Stomach (tissue), 9 donors: Measurements from ENCODE around the gene ADGRE3. TPM values are rescaled to one million over a fixed set of nuclear protein-coding genes. Genes with fewer than 3 reads are reported as not detected.

Source experiments
- DNase-seq, 2 donors: peaks; one replicate each; pipeline versions ENCODE4 v3.0.0 to v3.0.0-alpha.2; 2013 to 2019
- H3K27ac ChIP-seq, 5 donors: fragments of 200-600 bp in 4 of 5; sonication (generic) in 4 of 5; one replicate each; pipeline ENCODE4 v1.5.1; 2013 to 2019; ENCODE audit warnings: mild to moderate bottlenecking in 1 of 5, moderate library complexity in 1 of 5
- H3K27me3 ChIP-seq, 3 donors: fragments of 200-600 bp; sonication (generic); one replicate each; pipeline ENCODE4 v1.5.1; 2017 to 2019; ENCODE audit warnings: mixed run types in 1 of 3
- H3K36me3 ChIP-seq, 4 donors: fragments of 200-600 bp; sonication (generic); 1 replicate in 3 of 4; 2 replicates in 1 of 4; pipeline ENCODE4 v1.5.1; 2016 to 2019
- H3K4me1 ChIP-seq, 4 donors: fragments of 200-600 bp; sonication (generic); one replicate each; pipeline ENCODE4 v1.5.1; 2016 to 2019
- H3K4me3 ChIP-seq, 4 donors: fragments of 200-600 bp; sonication (generic) in 3 of 4; one replicate each; pipeline ENCODE4 v1.5.1; 2016 to 2019; ENCODE audit warnings: mild to moderate bottlenecking in 1 of 4
- H3K9me3 ChIP-seq, 4 donors: fragments of 200-600 bp; sonication (generic); one replicate each; pipeline ENCODE4 v1.5.1; 2016 to 2019
- CTCF ChIP-seq, 7 experiments: fragments of 450-650 bp in 4 of 7; fragments of 200-600 bp in 3 of 7; sonication (generic) in 3 of 7; IDR thresholded peaks; one replicate each; pipeline ENCODE4 v1.5.1; 2016 to 2019; ENCODE audit warnings: antibody characterized with exemption in 7 of 7, control low read depth in 2 of 7, mild to moderate bottlenecking in 1 of 7
- EP300 ChIP-seq: sonication (generic); formaldehyde crosslinking; IDR thresholded peaks from one replicate; pipeline ENCODE4 v1.6.1; 2017; ENCODE audit warnings: antibody characterized with exemption
- POLR2A ChIP-seq, 4 donors: fragments of 450-650 bp; IDR thresholded peaks; one replicate each; pipeline ENCODE4 v1.6.1; 2016; ENCODE audit warnings: antibody characterized with exemption in 4 of 4, control low read depth in 2 of 4, mild to moderate bottlenecking in 1 of 4, moderate library complexity in 1 of 4
- POLR2AphosphoS5 ChIP-seq, 3 donors: sonication (generic); formaldehyde crosslinking; IDR thresholded peaks; one replicate each; pipeline ENCODE4 v1.6.1; 2016; ENCODE audit warnings: antibody characterized with exemption in 3 of 3
- WGBS, 5 donors: extraction: QIAGEN DNeasy Blood & Tissue Kit in 3 of 5; methylation state at CpG; one replicate each; pipeline versions ENCODE4 v1.1.5 to v1.1.7; 2013 to 2018; 5-methylcytosine and 5-hydroxymethylcytosine counted together
- intact Hi-C: fragments of 100-400 bp; cut with DNase I; formaldehyde crosslinking; loops from one replicate; pipeline ENCODE4 v1.15.1; 2023; ENCODE audit warnings: low total_unique reads
- polyA plus RNA-seq, 3 donors: library from polyadenylated mRNA; stranded (reverse); fragments of 200-250 nt; gene quantifications; one replicate each; pipeline ENCODE4 v1.2.3, GENCODE V29; 2013
- total RNA-seq, 5 donors: library from RNA; depleted of rRNA; stranded (reverse); fragments of >200 nt; gene quantifications; one replicate each; pipeline versions ENCODE4 v1.1.0 to v1.2.3, GENCODE V29; 2014 to 2016
- donor health status: healthy with polysubstance abuse.
- donor health status: Bipolar disorder and iron deficiency.
- donor health status: healthy.

The ADGRE3 gene
- total and polyA plus RNA-seq, 8 donors: 0.55 TPM; not detected in 7

- peaks cover 74 to 100% (median 100%) of the 10 kb centered on the region in 4 donors for H3K36me3 ChIP-seq
- TF ChIP-seq POLR2A (IDR thresholded peaks at IDR 0.05) (no peak), POLR2AphosphoS5 (IDR thresholded peaks at IDR 0.05) (no peak), EP300 (no peak), CTCF (IDR thresholded peaks at IDR 0.05) (no peak)
- H3K9me3 ChIP-seq: peaks cover 66 to 100% (median 94%) of the 10 kb centered on the region in 4 donors
- WGBS, 5 donors: 93 to 100% (median 97%) methylated on average over 4 of the region's 4 CpGs
- intact Hi-C loops: no loop called here
- H3K27ac ChIP-seq: no peak overlapping the region
- no peak overlapping the region for H3K4me3 ChIP-seq
- no peaks in the 10 kb centered on the region for H3K4me1 ChIP-seq
- no peak for DNase-seq
- H3K27me3 ChIP-seq: no peaks in the 10 kb centered on the region
Measured at GRCh38 chr19:14715841-14716240, 41.2 kb upstream of the ADGRE3 start.

GRCh38 chr19:14704450-14704849 is 29.8 kb upstream of the ADGRE3 start:
- H3K27me3 ChIP-seq: no peaks in the 10 kb centered on the region
- TF ChIP-seq EP300 (no peak), CTCF (IDR thresholded peaks at IDR 0.05) (no peak), POLR2AphosphoS5 (IDR thresholded peaks at IDR 0.05) (no peak), POLR2A (IDR thresholded peaks at IDR 0.05) (no peak)
- intact Hi-C loops: no loop called here
- WGBS, 5 donors: 88 to 96% (median 93%) methylated on average over 6 of the region's 6 CpGs
- H3K9me3 ChIP-seq: peaks cover 0 to 6% (median 0%) of the 10 kb centered on the region in 4 donors
- H3K36me3 ChIP-seq: peaks cover 89 to 100% (median 99%) of the 10 kb centered on the region in 4 donors
- H3K27ac ChIP-seq: no peak overlapping the region
- no peaks in the 10 kb centered on the region for H3K4me1 ChIP-seq
- DNase-seq: no peak
- H3K4me3 ChIP-seq: no peak overlapping the region

GRCh38 chr19:14703833-14704232 is 29.2 kb upstream of the ADGRE3 start:
- Histone ChIP-seq H3K27ac (no peak overlapping the region), H3K9me3 (peaks cover 0 to 6% (median 0%) of the 10 kb centered on the region in 4 donors), H3K4me3 (no peak overlapping the region), H3K4me1 (no peaks in the 10 kb centered on the region), H3K36me3 (peaks cover 88 to 100% (median 99%) of the 10 kb centered on the region in 4 donors), H3K27me3 (no peaks in the 10 kb centered on the region)
- intact Hi-C loops: no loop called here
- no peak for DNase-seq
- TF ChIP-seq CTCF (IDR thresholded peaks at IDR 0.05): no peak
- no peak for TF ChIP-seq EP300
- WGBS, 5 donors: 91 to 100% (median 95%) methylated on average over 6 of the region's 6 CpGs

GRCh38 chr19:14700711-14701375 is 26.2 kb upstream of the ADGRE3 start:
- no peak overlapping the region for H3K27ac ChIP-seq
- intact Hi-C loops: no loop called here
- 94 to 99% (median 96%) methylated on average over 8 to 9 of the region's 9 CpGs for WGBS, 5 donors
- peaks cover 0 to 6% (median 0%) of the 10 kb centered on the region in 4 donors for H3K9me3 ChIP-seq
- no peaks in the 10 kb centered on the region for H3K27me3 ChIP-seq
- H3K36me3 ChIP-seq: peaks cover 89 to 99% (median 98%) of the 10 kb centered on the region in 4 donors
- no peak for TF ChIP-seq POLR2AphosphoS5 (IDR thresholded peaks at IDR 0.05)
- TF ChIP-seq EP300: no peak
- no peak for TF ChIP-seq CTCF (IDR thresholded peaks at IDR 0.05)
- no peak for TF ChIP-seq POLR2A (IDR thresholded peaks at IDR 0.05)
- H3K4me3 ChIP-seq: no peak overlapping the region
- H3K4me1 ChIP-seq: no peaks in the 10 kb centered on the region
- no peak for DNase-seq
